Right ventricle myocardium superior (tissue), 1 donor: ENCODE data around the gene MTHFD1L. TPM values are rescaled to one million over a fixed set of nuclear protein-coding genes. Genes with fewer than 3 reads are reported as not detected.
"Not testable (repeated sequence)": the region's sequence is repeated elsewhere in the genome, so short reads cannot be mapped to it uniquely, and the experiment has no call there.

Experiments used
- ATAC-seq: fragments of 200-7000 bp; cut with Tn5 transposase; one replicate; pipeline ENCODE4 v1.9.1; 2020; ENCODE audit warnings: mild to moderate bottlenecking; ENCODE audit not compliant: poor library complexity
- DNase-seq: peaks from one replicate; pipeline ENCODE4 v3.0.0-alpha.2; 2020
- intact Hi-C: fragments of 100-400 bp; cut with DNase I; formaldehyde crosslinking; loops from one replicate; pipeline ENCODE4 v1.11.2; 2022
- total RNA-seq: library from RNA; stranded (reverse); fragmentation: NEBNext Ultra II Directional; extraction: Animal tissue kit (Norgen Biotek cat#: 25700); gene quantifications from one replicate; pipeline ENCODE4 v1.2.1, GENCODE V29; 2021
- donor health status: DM: no; HTN: yes; CAD: no; lungs with severe emphysema.

The MTHFD1L gene
- total RNA-seq, 1 donor from 2014 or later: 2.9 TPM

DNA sequence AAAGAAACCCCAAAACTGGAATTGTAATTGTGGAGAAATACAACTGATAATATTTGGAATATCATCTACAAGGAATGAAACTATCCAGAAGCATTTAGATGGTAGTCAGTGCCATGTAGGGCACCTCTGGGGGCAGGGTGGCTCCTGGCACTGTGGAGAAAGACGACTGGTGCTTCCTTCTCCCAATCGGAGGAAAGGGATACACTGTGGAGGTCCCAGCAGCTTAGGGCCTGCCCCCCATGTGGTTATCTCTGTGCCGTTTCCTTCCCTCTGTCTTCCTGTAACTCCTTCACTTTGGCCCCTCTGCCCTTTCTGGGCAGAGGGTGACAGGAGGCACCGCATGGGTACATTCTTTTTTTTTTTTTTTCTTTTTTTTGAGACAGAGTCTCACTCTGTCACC lies 178.4 kb downstream of the MTHFD1L start:
- no peak for ATAC-seq
- intact Hi-C loops: no loop called here
- DNase-seq: no peak

DNA sequence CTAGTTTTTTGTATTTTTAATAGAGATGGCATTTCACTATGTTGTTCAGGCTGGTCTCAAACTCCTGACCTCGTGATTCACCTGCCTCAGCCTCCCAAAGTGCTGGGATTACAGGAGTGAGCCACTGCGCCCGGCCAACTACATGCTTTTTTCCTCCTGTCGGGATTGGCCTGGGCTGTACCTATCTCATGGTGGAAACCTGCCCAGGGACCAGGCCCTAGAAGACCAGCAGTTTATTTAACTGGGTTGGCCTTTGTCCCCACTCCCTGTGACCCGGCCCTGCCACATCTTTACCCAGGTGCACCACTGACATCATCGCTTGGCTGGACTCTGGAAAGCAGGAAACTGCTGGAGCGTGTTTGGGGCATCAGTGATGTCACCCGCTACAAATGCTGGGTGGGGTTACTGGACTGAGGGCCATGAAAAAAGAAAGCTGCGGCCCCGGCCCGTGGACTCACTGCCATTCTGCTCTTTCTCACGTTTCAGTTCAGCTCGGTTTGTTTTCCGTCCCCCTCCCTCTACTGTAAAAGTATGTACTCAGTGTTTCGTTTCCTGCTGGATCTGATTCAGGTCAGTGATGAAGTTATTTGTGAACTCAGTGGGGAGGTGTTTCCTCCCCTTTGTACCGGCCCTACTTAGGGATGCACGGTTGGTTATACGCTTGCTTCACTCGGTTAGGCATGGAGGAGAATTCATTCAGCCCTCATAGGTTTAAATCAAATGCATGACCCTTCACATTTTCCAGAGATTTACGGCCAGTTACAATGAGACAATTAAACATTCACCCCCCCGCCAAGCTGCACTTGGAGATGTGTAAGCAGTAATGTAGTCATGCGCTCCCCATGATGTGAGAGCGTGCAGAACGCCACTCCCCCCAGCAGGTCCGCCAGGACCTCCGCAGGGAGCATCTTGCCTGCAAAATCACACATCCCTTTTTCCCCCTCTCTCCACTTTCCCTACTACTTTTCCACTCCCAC lies 179.3 kb downstream of the MTHFD1L start:
- intact Hi-C loops: no loop called here
- no peak for ATAC-seq
- DNase-seq: peak; percentile 69

DNA sequence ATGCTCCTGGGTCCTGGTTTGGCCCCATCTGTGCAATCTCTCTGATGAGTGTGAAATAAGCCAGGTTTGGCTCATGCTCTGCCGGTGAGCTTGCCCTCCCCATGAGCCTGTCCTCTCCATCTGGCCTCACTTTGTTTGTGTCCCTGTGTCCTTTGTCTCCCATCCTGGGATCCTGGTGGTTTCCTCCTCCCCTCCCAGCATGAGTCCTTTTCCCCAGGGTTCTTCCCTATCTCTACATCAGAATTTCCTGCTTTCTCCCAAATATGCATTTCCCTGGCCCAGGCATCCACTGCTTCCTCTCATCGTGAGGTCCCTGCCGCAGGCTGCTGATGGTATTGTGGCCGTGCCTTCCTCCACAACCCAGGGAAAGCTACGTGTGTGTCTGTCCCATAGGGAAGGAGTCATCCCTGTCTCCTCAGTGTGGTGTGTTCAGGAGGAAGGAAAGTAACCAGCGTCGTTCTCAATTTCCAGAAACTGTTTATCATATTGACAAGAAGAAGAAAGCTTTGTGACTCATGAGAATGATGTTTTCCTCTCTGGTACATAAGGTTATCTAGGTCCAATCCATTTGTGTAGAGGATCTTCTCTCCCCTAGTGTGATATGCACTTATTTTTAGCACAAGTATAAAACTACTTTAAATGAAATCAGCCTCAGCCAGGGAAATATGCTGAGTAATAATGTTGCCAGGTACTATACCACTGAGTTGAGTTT lies 180.2 kb downstream of the MTHFD1L start:
- not testable (repeated sequence) for ATAC-seq, DNase-seq

DNA sequence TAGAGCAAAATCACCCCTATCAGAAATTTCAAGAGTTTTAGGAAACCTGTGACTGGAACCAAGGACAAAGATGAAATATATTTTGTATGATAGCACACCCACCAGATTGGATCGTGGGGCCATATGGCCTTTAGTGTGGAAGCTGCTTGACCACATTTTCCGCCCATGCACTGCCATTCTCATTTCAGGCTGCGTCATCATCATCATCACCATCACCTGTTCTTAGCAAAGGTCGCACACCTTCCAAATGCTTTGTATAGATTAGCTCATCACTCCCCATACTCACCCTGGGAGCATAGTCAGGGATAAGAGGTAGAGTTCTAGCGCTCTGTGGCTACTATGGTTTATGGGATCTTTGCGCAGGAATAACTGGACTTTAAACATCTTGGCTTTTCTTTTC lies 185.7 kb downstream of the MTHFD1L start:
- no peak for ATAC-seq
- intact Hi-C loops: no loop called here
- no peak for DNase-seq

More for the DNA sequence above, 180.2 kb downstream of the MTHFD1L start:
- intact Hi-C loops: not testable (repeated sequence)

DNA sequence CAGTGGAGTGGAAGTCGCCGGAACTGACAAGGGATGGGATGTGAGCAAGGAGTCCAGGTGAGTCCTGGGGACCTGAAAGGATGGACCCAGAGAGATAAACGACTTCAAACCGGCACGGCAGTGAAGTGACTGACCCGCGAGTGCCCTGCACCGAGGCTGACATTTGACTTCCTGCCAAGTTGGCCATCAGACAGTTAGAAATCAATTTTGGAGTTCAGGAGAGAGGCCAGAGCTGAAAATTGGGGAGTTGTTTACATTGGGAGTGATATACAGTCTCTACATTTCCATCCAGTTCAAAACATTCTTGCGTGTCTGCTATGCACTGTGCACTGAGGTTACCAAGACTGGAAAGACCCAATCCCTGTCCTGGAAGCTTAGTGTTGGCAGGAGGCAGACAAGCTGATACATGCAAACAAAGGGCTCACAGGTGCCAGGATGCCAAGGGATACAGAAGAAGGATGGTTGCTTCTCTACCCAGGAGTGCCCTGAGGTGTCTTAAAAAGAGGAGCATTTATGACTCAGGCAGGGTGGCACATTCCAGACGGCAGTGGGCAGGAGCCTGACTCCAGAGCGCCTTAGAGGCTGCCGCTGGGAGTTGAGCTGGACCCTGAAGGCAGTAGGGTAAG lies 186.6 kb downstream of the MTHFD1L start:
- no peak for DNase-seq
- ATAC-seq: no peak
- intact Hi-C loops: no loop called here

DNA sequence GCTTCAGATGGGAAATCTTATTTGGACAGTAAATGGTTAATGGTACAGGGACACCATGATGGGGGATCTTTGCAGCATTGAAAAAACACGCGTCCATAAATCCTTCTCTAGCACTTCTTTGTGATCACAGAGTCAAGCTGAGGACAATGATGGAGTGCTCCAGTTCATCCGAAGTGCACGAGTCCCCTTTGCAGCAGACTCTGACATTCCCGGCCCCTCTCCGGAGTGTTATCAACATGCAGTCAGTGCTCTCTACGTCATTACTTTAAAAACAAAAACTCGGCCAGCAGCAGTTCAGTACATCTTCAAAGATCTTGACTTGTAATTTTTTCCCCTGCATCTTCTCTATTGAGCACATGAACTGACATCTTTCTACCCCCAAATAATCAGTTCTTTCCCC lies 188.8 kb downstream of the MTHFD1L start:
- DNase-seq (no peak), ATAC-seq (peak; percentile 66)
- intact Hi-C loops: no loop called here

DNA sequence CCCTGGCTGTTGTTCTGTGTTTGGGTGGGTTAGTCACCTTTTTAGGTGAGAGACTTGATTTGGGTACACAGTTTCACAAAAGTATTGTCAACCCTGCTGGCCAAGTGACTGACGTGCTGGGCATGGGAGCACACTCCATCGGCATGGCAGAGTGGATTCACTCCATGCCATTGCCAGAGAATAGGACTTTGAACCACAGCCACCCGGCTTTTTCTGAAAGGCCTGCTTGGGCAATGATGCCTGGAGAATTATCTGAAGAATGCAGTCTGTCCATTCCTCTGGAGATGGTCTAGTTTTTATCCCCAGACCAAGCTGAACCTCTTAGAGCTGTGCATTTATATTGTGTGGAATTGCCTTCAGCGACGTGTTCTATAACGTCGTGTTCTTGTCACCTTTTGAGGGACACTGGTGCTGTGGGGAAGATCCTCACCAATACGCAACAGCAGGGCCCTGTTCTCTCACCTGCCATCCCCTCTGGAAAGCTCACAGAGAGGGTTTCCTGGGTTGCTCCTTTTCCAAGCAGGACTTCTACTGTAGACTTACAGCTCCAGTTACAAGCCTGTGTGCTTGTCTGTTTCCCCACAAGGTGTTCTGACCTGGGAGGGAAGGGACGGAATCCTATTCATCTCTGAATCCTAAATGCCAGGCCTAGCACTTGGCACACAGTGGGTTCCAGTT lies 190.9 kb downstream of the MTHFD1L start:
- intact Hi-C loops: no loop called here
- DNase-seq: no peak
- no peak for ATAC-seq

DNA sequence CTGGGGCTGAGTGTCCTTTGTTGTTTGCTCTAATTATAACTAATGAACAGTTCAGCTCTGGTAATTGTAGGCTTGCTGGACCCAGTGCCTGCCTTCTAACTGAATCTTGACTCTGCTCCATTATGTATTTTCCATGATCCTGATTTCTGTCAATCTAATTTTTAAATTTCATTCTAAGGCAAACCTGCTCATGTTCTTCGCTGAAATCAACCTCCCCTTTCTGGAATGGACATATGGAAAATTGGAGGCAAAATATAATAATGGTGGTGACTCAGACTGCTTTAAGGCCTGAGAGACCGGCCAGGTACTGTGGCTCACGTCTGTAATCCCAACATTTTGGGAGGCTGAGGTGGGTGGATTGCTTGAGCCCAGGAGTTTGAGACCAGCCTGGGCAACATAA lies 191.6 kb downstream of the MTHFD1L start:
- ATAC-seq: no peak
- DNase-seq: no peak
- intact Hi-C loops: no loop called here

DNA sequence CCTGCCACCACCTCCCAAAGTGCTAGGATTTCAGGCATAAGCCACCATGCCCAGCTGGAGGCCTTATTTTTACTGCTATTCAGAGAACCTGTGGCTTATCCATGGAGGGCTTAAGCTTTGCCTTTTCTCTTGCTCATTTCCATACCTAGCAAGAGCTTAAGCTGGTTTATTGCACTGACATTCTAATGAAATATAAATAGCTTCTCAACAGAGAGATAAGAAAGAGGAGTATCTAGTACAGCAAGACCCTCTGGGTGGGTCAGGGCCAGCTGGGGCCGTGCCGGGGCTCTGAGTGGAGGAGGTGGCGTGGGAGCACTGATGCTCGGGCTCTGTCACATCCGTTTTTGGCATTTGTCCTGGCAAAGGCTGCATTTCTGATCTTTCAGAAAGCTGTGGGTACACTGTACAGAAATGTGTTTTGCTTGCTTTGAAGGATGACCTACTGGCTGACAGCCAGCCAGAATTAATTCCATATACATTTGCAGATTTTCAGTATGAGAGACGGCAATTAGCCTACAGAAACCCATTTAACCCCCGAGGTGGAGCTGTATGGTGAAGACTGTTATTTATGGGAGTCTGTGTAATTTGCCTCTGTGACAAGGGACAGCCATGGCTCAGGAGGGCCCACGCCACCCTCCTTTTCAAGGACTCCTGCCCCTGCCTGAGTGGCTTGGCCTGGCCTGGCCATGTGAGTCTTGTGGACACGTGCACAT lies 192.7 kb downstream of the MTHFD1L start:
- peak; percentile 74 for ATAC-seq
- intact Hi-C loops: no loop called here
- peak; percentile 75 for DNase-seq

DNA sequence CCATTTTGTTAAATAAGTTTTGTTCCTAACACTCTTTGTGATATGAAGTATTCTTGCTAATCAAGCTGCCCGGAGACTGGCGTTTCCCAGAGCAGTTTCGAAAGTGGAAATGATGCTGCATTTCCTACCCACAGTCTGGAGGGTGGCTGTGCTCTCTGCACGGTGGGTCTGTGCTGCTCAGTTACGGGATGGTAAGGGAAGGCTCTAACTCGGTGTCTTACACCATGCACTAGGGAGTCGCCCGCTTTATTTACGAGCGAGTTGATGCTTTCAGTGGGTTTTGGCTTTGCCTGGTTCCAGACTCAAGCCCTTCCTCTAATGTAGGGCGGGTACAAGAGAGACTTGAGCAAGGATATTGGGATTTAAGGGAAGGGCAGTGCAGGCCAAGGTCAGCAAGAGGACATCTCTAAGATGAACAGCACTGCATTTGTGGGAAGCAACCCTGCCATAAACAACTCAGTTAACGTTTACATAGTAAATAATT lies 194.2 kb downstream of the MTHFD1L start:
- intact Hi-C loops: no loop called here
- ATAC-seq (no peak), DNase-seq (no peak)

DNA sequence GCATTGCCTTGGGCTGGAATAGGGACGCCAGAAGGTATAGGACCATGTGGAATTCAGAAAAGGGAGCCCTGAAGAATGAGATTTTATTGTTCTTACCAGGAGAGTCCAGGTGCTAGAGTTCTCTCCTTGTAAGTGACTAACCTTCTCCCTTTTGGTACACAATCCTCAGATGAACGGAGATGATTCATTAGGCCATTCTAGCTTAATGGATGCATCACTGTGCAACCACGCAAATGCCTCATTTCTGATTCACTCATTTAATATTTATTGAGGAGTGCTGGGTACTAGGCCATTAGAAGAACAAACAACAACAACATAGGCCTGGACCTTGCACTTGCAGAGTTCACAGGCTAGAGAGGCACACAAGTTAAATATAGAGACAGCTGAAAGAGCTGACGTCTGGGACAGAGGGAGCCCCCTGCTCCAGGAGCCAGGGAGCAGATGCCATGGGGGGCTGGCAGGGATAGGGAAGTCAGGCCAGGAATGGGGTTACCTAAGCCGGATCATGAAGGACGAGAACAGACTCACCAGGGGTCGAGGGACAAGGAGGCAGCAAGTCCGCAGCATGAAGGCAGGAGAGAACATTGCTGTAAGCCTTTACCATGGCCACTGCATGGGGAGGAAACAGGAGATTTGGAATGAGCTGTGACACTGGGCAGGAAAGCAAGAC lies 194.7 kb downstream of the MTHFD1L start:
- intact Hi-C loops: no loop called here
- ATAC-seq: no peak
- DNase-seq: no peak

DNA sequence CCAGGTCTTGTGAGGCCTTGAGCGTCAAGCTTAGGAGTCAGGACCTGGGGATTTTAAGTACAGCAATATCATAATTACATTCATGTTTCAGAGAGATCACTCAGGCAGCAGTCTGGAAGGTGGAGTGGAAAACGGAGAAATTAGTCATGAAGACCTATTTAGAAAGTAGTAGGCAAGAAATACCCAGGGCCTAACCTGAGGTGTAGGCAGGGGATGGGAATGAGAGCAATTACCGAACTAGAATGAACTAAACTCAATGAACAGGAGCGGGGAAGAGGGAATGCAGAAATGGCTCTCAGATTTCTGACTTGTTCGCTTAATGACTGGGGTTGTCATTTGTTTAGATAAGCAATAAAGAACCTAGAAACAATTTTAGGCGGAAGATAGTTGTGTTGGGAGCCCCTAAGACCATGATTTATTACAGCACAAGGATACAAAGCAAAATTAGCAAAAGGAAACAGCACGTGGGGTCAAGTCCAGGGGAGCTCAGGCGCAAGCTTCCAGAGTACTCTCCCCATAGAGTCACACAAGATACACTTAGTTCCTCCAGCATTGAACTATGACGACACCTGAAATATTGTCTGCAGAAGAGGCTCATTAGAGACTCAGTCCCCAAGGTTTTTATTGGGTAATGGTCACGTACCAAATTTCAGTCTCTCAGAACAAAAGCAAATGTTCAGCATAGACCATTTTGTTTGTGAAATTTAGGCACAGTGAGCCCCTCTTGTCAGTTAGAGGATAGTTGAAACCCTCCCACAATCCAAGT lies 195.4 kb downstream of the MTHFD1L start:
- DNase-seq (no peak), ATAC-seq (no peak)
- intact Hi-C loops: no loop called here

DNA sequence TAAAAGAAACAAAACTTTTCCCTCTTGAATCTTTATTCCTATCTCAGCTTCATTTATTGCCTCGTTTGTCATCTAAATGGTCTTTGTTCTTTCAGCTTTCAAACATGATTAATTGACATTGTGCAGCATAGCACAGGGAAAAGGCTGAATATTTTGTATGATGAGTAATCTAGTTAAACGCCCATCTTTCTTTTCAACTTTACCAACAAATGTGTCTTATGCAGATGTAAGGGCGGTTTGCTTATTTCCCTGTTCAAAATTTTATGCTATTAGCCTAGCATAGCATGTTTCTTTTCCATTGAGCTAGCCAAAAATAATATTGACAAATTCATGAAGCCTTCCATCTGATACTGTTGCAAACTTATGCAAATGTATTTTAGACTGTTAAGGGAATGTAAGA lies 197.8 kb downstream of the MTHFD1L start:
- intact Hi-C loops: no loop called here
- ATAC-seq (no peak), DNase-seq (no peak)

DNA sequence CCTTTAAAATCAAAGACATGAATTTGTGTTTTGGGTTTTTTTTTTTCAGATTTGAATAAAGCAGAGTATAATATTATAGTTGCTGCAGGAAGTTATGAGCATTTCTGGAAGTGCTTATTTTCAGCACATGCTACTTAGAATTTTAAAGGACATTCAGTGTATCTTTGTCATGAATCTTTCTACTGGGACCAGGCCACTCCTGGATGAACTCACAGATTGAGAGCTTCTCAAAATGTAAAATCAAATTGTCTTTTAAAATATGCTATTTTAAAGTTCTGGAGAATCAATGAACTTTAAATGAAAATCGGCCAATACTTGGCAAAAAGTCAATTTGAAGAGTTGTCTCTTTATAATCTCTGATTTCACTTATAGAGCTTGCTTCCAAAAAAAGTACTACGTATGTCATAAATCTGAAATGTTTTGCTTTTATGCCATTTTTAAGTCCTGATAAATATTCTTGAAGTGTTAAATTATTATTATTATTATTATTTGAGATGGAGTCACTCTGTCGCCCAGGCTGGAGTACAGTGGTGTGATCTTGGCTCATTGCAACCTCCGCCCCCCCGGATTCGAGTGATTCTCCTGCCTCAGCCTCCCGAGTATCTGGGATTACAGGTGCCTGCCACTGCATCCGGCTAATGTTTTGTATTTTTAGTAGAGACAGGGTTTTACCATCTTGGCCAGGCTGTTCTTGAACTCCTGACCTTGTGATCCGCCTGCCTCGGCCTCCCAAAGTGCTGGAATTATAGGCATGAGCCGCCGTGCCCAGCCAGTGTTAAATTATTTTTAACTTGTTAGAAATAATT lies 198.5 kb downstream of the MTHFD1L start:
- DNase-seq (no peak), ATAC-seq (no peak)
- intact Hi-C loops: no loop called here

DNA sequence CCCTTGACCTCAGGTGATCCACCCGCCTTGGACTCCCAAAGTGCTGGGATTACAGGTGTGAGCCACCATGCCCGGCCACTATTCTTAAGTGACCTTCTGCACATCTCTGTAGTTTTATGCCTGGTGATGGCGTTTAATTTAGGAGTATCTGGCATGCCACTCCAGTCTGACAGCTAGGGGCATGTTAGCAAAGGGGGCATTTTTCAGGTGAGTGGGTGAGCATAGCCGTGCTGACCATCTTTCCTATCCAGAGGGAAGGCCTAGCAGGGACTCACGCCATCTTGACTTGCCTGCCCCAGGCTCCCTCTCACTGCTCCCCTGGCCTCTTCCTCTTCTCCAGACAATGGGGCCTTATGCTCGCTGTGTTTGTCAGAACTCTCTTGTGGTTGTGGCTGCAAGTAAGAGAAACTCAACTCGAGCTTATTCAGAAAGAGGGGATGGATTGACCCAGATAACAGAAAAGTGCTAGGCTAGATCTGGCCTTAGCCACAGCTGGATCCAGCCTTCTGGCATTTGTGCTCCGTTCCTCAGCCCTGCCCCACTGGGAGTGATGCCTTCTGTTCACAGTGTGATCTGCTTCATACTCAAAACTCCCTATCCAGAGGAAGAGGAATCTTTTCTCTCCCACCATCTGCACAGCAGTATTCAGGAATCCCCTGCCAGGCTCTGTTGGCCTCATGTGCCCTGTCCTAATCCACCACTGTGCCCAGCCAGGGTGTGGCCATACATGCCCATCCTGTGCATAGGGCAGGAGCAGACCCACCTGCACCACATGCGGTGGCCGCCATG lies 199.7 kb downstream of the MTHFD1L start:
- peak; percentile 45 for ATAC-seq
- DNase-seq: no peak
- intact Hi-C loops: no loop called here
